Ishikawa (cell line): ENCODE data around the gene NEK10.

ENCODE experiments used
- CEBPB ChIP-seq: IDR thresholded peaks from 2 replicates; pipeline ENCODE4 v1.6.1; 2012
- CREB1 ChIP-seq: IDR thresholded peaks from 2 replicates; pipeline ENCODE4 v1.6.1; 2012; ENCODE audit warnings: low read depth
- EGR1 ChIP-seq: IDR thresholded peaks from 2 replicates; pipeline ENCODE4 v1.6.1; 2012
- EP300 ChIP-seq: IDR thresholded peaks from 2 replicates; pipeline ENCODE4 v1.6.1; 2012; ENCODE audit warnings: borderline replicate concordance
- FOXM1 ChIP-seq: IDR thresholded peaks from 2 replicates; pipeline ENCODE4 v1.6.1; 2012; ENCODE audit warnings: low read depth, borderline replicate concordance
- NFIC ChIP-seq: IDR thresholded peaks from 2 replicates; pipeline ENCODE4 v1.6.1; 2012
- RAD21 ChIP-seq: IDR thresholded peaks from 2 replicates; pipeline ENCODE4 v1.6.1; 2012; ENCODE audit warnings: low read depth
- TAF1 ChIP-seq: IDR thresholded peaks from 2 replicates; pipeline ENCODE4 v1.6.1; 2012; ENCODE audit warnings: low read depth, mild to moderate bottlenecking
- TCF12 ChIP-seq: IDR thresholded peaks from 2 replicates; pipeline ENCODE4 v1.6.1; 2012; ENCODE audit warnings: low read depth
- TEAD4 ChIP-seq: IDR thresholded peaks from 2 replicates; pipeline ENCODE4 v1.6.1; 2012
- YY1 ChIP-seq: IDR thresholded peaks from 2 replicates; pipeline ENCODE4 v1.6.1; 2012; ENCODE audit warnings: low read depth
- ZBTB7A ChIP-seq: IDR thresholded peaks from 2 replicates; pipeline ENCODE4 v1.6.1; 2012; ENCODE audit warnings: low read depth
- TF ChIP-seq, protein P1 (sequence below): IDR thresholded peaks from 2 replicates; pipeline ENCODE4 v1.6.1; 2012
- TF ChIP-seq, protein P2 (sequence below): IDR thresholded peaks from 2 replicates; pipeline ENCODE4 v1.6.1; 2012; ENCODE audit warnings: low read depth, mild to moderate bottlenecking
- TF ChIP-seq, protein P3 (sequence below): IDR thresholded peaks from 2 replicates; pipeline ENCODE4 v1.6.1; 2012

The NEK10 gene

DNA sequence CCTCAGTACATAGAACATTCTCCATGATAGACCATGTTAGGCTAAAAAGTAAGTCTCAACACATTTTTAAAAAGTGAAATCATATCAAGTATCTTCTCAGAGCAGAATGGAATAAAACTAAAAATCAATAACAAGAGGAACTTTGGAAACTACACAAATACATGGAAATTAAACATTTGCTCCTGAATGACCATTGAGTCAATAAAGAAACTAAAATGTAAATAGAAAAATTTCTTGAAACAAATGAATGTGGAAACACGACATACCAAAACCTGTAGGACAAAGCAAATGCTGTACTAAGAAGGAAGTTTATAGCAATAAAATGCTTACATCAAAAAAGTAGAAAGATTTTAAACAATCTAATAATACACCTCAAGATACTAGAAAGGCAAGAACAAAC, 33.6 kb downstream of the NEK10 start:
- TF ChIP-seq CREB1 (no peak), TCF12 (no peak), YY1 (no peak), TEAD4 (no peak), FOXM1 (no peak), NFIC (no peak), RAD21 (no peak), TAF1 (no peak), EGR1 (no peak), CEBPB (no peak), EP300 (no peak), ZBTB7A (no peak)
- TF ChIP-seq, protein P1, sequence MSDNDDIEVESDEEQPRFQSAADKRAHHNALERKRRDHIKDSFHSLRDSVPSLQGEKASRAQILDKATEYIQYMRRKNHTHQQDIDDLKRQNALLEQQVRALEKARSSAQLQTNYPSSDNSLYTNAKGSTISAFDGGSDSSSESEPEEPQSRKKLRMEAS: no peak
- TF ChIP-seq, protein P2, sequence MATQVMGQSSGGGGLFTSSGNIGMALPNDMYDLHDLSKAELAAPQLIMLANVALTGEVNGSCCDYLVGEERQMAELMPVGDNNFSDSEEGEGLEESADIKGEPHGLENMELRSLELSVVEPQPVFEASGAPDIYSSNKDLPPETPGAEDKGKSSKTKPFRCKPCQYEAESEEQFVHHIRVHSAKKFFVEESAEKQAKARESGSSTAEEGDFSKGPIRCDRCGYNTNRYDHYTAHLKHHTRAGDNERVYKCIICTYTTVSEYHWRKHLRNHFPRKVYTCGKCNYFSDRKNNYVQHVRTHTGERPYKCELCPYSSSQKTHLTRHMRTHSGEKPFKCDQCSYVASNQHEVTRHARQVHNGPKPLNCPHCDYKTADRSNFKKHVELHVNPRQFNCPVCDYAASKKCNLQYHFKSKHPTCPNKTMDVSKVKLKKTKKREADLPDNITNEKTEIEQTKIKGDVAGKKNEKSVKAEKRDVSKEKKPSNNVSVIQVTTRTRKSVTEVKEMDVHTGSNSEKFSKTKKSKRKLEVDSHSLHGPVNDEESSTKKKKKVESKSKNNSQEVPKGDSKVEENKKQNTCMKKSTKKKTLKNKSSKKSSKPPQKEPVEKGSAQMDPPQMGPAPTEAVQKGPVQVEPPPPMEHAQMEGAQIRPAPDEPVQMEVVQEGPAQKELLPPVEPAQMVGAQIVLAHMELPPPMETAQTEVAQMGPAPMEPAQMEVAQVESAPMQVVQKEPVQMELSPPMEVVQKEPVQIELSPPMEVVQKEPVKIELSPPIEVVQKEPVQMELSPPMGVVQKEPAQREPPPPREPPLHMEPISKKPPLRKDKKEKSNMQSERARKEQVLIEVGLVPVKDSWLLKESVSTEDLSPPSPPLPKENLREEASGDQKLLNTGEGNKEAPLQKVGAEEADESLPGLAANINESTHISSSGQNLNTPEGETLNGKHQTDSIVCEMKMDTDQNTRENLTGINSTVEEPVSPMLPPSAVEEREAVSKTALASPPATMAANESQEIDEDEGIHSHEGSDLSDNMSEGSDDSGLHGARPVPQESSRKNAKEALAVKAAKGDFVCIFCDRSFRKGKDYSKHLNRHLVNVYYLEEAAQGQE: no peak
- TF ChIP-seq, protein P3, sequence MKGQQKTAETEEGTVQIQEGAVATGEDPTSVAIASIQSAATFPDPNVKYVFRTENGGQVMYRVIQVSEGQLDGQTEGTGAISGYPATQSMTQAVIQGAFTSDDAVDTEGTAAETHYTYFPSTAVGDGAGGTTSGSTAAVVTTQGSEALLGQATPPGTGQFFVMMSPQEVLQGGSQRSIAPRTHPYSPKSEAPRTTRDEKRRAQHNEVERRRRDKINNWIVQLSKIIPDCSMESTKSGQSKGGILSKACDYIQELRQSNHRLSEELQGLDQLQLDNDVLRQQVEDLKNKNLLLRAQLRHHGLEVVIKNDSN: no peak

DNA sequence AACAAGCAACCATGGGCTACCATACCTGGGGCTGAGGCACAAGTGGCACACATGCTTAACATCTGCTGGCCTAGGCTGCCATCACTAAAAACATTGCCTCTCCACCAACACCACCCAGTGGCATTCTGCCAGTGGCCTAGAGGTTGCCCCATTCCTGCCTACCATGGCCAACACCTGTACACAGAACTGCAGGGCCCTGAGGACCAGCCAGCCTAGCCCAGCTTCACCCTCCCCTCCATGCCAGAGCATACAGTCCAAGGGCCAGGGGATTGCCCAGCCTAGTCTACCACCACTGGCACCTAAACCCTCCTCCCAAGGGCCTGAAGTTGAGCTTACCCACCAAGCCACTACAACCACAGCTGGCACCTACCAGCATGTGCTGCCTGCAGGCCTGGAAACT, 35.3 kb downstream of the NEK10 start:
- TF ChIP-seq CREB1: no peak
- TF ChIP-seq NFIC: no peak
- TF ChIP-seq YY1: no peak
- no peak for TF ChIP-seq TAF1
- TF ChIP-seq, protein P2: no peak
- no peak for TF ChIP-seq TEAD4
- no peak for TF ChIP-seq EP300
- TF ChIP-seq RAD21: no peak
- TF ChIP-seq, protein P1: no peak
- no peak for TF ChIP-seq ZBTB7A
- no peak for TF ChIP-seq FOXM1
- TF ChIP-seq EGR1: no peak

DNA sequence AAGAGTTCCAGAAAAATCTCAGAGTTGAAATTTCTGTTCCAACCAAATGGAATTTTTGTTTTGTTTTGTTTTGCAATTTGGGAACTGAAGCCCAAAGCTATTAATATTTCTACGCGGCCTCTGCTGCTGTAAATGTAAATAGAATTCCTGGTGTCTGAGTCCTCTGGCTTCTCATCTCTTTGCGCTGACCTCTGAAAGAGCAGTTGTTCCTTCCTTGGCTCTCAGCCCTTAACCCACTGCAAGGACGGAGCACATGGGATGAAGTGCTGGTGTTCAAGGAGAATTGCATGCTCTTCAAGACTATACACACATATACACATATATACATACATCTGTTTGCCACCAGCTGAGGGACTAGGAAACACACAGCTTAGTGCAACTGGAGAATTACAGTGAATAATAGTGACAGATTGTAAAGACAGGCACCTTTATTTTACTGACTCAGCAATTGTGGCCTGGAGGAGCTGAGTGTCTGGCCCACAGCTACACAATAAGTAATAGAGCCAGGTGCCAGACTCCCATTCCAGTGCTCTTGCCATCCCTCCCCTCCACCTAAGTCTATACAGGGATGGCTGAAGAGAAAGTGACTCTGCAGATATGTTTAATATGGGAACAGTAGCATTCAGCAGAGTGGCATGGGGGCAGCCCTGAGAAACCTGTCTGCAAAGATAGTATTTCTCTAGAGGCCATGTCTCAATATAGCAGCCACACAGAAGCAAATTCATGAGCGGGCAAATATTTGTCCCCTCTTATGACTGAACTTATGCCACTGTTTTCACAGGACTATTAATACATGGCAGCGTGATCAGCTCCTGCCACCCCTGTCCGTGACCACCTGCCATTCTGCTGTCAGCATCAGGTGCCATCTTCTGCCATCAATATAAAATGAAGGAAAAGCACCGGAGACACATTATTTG, 42.3 kb downstream of the NEK10 start:
- no peak for TF ChIP-seq ZBTB7A
- TF ChIP-seq, protein P3: no peak
- TF ChIP-seq, protein P1: no peak
- TF ChIP-seq EGR1: no peak
- no peak for TF ChIP-seq TAF1
- no peak for TF ChIP-seq CEBPB
- no peak for TF ChIP-seq RAD21
- TF ChIP-seq CREB1: no peak
- no peak for TF ChIP-seq TEAD4
- TF ChIP-seq YY1: no peak
- TF ChIP-seq, protein P2: no peak
- TF ChIP-seq NFIC: no peak

DNA sequence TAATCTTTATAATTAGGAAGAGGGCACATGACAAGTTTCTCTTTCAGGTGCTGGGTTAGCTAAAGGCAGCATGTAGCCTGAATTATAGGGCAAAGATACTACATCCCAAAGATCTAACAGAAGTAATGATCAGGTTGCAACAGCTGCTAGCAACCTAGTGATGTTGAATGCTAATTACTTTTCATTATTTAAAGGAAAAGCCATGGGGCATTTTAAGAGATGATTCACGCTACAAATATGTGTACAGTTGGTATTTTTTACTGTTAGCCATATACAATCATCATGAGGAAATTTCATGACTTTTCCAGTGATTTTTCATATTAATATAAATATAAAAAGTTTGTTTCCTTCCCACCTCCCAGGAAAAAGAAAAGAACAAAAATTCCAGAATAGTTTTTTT, 43.0 kb downstream of the NEK10 start:
- no peak for TF ChIP-seq TAF1
- TF ChIP-seq, protein P1: no peak
- TF ChIP-seq EGR1: no peak
- TF ChIP-seq, protein P2: no peak
- TF ChIP-seq EP300: no peak
- TF ChIP-seq FOXM1: no peak
- TF ChIP-seq, protein P3: no peak
